ENCODE results near the gene EPHX1.

- TF ChIP-seq POLR2AphosphoS5 (IDR thresholded peaks at IDR 0.05; ENCODE audit: low read depth, low read length), result no peak
- TF ChIP-seq, protein P1, sequence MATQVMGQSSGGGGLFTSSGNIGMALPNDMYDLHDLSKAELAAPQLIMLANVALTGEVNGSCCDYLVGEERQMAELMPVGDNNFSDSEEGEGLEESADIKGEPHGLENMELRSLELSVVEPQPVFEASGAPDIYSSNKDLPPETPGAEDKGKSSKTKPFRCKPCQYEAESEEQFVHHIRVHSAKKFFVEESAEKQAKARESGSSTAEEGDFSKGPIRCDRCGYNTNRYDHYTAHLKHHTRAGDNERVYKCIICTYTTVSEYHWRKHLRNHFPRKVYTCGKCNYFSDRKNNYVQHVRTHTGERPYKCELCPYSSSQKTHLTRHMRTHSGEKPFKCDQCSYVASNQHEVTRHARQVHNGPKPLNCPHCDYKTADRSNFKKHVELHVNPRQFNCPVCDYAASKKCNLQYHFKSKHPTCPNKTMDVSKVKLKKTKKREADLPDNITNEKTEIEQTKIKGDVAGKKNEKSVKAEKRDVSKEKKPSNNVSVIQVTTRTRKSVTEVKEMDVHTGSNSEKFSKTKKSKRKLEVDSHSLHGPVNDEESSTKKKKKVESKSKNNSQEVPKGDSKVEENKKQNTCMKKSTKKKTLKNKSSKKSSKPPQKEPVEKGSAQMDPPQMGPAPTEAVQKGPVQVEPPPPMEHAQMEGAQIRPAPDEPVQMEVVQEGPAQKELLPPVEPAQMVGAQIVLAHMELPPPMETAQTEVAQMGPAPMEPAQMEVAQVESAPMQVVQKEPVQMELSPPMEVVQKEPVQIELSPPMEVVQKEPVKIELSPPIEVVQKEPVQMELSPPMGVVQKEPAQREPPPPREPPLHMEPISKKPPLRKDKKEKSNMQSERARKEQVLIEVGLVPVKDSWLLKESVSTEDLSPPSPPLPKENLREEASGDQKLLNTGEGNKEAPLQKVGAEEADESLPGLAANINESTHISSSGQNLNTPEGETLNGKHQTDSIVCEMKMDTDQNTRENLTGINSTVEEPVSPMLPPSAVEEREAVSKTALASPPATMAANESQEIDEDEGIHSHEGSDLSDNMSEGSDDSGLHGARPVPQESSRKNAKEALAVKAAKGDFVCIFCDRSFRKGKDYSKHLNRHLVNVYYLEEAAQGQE (IDR thresholded peaks at IDR 0.05; ENCODE audit: insufficient read depth in 1 of 2, low read depth in 2 of 2, low read length in 2 of 2), result no peak
- TF ChIP-seq SIN3A (IDR thresholded peaks at IDR 0.05; ENCODE audit: borderline replicate concordance, insufficient read depth, low read length), result no peak
- TF ChIP-seq TAF1 (IDR thresholded peaks at IDR 0.05; ENCODE audit: borderline replicate concordance, insufficient read depth, low read length), result no peak
- no peak for TF ChIP-seq FOXP2 (optimal IDR thresholded peaks at IDR 0.05; ENCODE audit: borderline replicate concordance, extremely low read depth, extremely low read length, insufficient read depth)
These were observed 28.9 kb downstream of the EPHX1 start for GRCh38 chr1:225838793-225839192.
